AML-193 (cell line): ENCODE results near the gene GABRD.

Experiments used
- DNase-seq, 2 experiments: peaks; one replicate each; lab custom pipeline; 2025; lab: John Stamatoyannopoulos, UW

The GABRD gene

GRCh38 chr1:2078170-2078569 lies 59.0 kb downstream of the GABRD start:
- DNase-seq: no peak

GRCh38 chr1:2079396-2080085 lies 60.4 kb downstream of the GABRD start:
- DNase-seq: no peak

GRCh38 chr1:2080140-2080539 lies 61.0 kb downstream of the GABRD start:
- no peak for DNase-seq
